ENCODE results near the gene UPF2.

DNA sequence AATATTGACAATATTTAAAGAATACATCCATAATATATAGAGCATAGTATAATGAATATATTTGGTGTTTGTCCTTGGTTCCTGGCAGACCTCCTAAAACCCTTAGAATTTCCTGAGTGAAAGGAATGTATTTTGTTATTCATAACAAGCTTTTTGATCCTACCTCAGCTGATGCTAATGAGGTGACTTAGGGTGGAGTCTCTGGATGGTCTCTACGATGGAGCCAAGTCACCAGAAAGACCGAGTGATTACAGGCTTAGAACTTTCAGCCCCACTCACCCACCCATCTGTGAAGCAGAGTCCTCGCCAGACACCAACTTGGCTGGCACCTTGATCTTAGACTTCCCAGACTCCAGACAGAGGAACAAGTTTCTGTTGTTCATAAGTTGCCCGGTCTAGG is 35.9 kb downstream of the UPF2 start:
- no peak for TF ChIP-seq POLR2A (IDR thresholded peaks at IDR 0.05)
- TF ChIP-seq, protein P1, sequence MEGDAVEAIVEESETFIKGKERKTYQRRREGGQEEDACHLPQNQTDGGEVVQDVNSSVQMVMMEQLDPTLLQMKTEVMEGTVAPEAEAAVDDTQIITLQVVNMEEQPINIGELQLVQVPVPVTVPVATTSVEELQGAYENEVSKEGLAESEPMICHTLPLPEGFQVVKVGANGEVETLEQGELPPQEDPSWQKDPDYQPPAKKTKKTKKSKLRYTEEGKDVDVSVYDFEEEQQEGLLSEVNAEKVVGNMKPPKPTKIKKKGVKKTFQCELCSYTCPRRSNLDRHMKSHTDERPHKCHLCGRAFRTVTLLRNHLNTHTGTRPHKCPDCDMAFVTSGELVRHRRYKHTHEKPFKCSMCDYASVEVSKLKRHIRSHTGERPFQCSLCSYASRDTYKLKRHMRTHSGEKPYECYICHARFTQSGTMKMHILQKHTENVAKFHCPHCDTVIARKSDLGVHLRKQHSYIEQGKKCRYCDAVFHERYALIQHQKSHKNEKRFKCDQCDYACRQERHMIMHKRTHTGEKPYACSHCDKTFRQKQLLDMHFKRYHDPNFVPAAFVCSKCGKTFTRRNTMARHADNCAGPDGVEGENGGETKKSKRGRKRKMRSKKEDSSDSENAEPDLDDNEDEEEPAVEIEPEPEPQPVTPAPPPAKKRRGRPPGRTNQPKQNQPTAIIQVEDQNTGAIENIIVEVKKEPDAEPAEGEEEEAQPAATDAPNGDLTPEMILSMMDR (IDR thresholded peaks at IDR 0.05): no peak
